Progenitor cell of endocrine pancreas (in vitro differentiated cells): ENCODE data around the gene SBK2. TPM values are rescaled to one million over a fixed set of nuclear protein-coding genes. Genes with fewer than 3 reads are reported as not detected.

ENCODE experiments used
- DNase-seq: peaks from one replicate; pipeline ENCODE4 v3.0.0; 2021; ENCODE audit warnings: low spot score; ENCODE audit not compliant: unreplicated experiment
- H3K27ac Mint-ChIP-seq: 2 replicates; pipeline ENCODE4 v1.8.0; 2021; ENCODE audit warnings: mild to moderate bottlenecking, moderate library complexity, mixed read lengths
- H3K27me3 Mint-ChIP-seq: 2 replicates; pipeline ENCODE4 v1.8.0; 2021; ENCODE audit warnings: mixed read lengths
- H3K36me3 Mint-ChIP-seq: 2 replicates; pipeline ENCODE4 v1.8.0; 2022; ENCODE audit warnings: mixed read lengths; ENCODE audit not compliant: insufficient read depth
- H3K4me1 Mint-ChIP-seq: 2 replicates; pipeline ENCODE4 v1.8.0; 2021; ENCODE audit warnings: low read depth, mixed read lengths
- H3K4me3 Mint-ChIP-seq: 2 replicates; pipeline ENCODE4 v1.8.0; 2021; ENCODE audit warnings: low read depth, mild to moderate bottlenecking, moderate library complexity, mixed read lengths
- H3K9me3 Mint-ChIP-seq: 2 replicates; pipeline ENCODE4 v1.8.0; 2021; ENCODE audit warnings: low read depth, mixed read lengths
- total RNA-seq: library from RNA; stranded (reverse); gene quantifications from 2 replicates; pipeline ENCODE4 v1.2.1, GENCODE V29; 2021
- TF ChIP-seq, protein P1 (sequence below): fragments of 200-600 bp; sonication (generic); IDR thresholded peaks from one replicate; pipeline ENCODE4 v1.5.0; 2021; ENCODE audit warnings: antibody characterized with exemption, mild to moderate bottlenecking; ENCODE audit not compliant: unreplicated experiment

Gene SBK2
- total RNA-seq, 1 donor from 2014 or later = 2.3 TPM

DNA sequence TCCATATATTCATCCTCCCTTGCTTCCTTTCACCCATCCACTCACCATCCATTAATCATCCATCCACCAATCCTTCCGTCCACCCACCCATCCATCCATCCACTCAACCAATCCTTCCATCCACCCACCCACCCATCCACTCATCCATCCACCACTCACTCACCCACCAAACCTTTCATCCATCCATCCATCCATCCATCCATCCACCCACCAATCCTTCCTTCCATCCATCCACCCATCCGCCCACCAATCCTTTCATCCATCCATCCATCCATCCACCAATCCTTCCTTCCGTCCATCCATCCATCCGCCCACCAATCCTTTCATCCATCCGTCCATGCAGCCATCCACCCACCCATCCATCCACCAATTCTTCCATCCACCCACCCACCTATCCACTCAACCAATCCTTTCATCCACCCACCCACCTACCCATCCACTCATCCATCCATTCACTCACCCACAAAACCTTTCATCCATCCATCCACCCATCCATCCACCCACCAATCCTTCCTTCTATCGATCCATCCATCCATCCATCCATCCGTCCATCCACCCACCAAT, 5.4 kb upstream of the SBK2 start:
- Mint-ChIP-seq H3K36me3 (no peaks in the 10 kb centered on the region), H3K27me3 (peaks cover 20% of the 10 kb centered on the region), H3K4me3 (no peak overlapping the region), H3K4me1 (peaks cover 4% of the 10 kb centered on the region), H3K27ac (no peak overlapping the region), H3K9me3 (peaks cover 4% of the 10 kb centered on the region)
- no peak for DNase-seq
- TF ChIP-seq, protein P1, sequence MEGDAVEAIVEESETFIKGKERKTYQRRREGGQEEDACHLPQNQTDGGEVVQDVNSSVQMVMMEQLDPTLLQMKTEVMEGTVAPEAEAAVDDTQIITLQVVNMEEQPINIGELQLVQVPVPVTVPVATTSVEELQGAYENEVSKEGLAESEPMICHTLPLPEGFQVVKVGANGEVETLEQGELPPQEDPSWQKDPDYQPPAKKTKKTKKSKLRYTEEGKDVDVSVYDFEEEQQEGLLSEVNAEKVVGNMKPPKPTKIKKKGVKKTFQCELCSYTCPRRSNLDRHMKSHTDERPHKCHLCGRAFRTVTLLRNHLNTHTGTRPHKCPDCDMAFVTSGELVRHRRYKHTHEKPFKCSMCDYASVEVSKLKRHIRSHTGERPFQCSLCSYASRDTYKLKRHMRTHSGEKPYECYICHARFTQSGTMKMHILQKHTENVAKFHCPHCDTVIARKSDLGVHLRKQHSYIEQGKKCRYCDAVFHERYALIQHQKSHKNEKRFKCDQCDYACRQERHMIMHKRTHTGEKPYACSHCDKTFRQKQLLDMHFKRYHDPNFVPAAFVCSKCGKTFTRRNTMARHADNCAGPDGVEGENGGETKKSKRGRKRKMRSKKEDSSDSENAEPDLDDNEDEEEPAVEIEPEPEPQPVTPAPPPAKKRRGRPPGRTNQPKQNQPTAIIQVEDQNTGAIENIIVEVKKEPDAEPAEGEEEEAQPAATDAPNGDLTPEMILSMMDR = no peak

- Mint-ChIP-seq H3K4me3 (no peak overlapping the region), H3K4me1 (peaks cover 2% of the 10 kb centered on the region), H3K27me3 (peaks cover 20% of the 10 kb centered on the region), H3K36me3 (no peaks in the 10 kb centered on the region), H3K9me3 (peaks cover 4% of the 10 kb centered on the region), H3K27ac (no peak overlapping the region)
- no peak for DNase-seq
- TF ChIP-seq, protein P1 = no peak
Observed at GRCh38 chr19:55541091-55541490, 4.2 kb upstream of the SBK2 start.

- peaks cover 4% of the 10 kb centered on the region for H3K9me3 Mint-ChIP-seq
- DNase-seq = no peak
- no peak overlapping the region for H3K27ac Mint-ChIP-seq
- TF ChIP-seq, protein P1 = no peak
- peaks cover 15% of the 10 kb centered on the region for H3K27me3 Mint-ChIP-seq
- no peak overlapping the region for H3K4me3 Mint-ChIP-seq
- peaks cover 2% of the 10 kb centered on the region for H3K4me1 Mint-ChIP-seq
- no peaks in the 10 kb centered on the region for H3K36me3 Mint-ChIP-seq
Observed at GRCh38 chr19:55540619-55541018, 3.7 kb upstream of the SBK2 start.

DNA sequence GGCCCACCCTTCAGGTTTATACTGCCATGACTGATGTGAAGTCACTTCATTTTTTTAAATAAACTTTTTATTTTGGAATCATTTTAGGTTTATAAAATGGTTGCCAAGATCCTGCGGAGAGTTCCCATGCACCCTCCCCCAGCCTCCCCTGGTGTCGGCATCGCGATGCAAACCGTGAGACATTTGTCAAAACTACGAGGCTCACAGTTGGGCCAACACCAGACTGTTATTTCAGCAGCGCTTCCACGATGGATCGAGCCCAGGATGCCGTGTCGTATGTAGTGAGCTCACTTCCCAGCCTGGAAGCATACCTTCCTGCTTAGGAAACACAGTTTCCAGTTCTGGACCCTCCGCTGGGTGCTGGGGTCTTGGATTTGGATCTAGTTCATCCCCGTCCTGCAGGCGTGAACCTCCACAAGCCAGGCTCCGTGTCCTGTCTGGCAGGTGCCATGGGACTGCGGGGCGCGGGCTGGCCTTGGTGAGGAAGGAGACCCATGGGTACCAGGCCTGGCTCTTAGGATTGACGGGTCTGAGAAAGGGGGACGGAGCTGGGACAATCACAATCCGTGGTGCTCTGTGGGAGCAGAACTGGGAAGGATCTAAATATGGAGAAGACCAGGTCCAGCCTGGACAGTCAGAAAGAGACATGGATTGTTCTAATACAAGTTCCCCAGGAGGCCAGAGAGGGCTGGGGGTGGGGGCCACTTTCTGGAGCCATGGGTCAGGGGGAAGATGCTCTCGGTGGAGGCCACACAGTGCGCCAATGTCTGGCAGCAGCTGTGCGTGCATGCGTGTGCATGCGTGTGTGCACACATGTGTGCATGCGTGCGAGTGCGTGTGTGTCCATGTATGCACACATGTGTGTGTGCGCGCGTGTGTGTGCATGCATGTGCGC, 2.4 kb upstream of the SBK2 start:
- peaks cover 4% of the 10 kb centered on the region for H3K9me3 Mint-ChIP-seq
- no peaks in the 10 kb centered on the region for H3K36me3 Mint-ChIP-seq
- no peaks in the 10 kb centered on the region for H3K4me1 Mint-ChIP-seq
- peak overlapping the region; percentile 76 for H3K27ac Mint-ChIP-seq
- DNase-seq = no peak
- no peak overlapping the region for H3K4me3 Mint-ChIP-seq
- TF ChIP-seq, protein P1 = no peak
- H3K27me3 Mint-ChIP-seq = peaks cover 9% of the 10 kb centered on the region

DNA sequence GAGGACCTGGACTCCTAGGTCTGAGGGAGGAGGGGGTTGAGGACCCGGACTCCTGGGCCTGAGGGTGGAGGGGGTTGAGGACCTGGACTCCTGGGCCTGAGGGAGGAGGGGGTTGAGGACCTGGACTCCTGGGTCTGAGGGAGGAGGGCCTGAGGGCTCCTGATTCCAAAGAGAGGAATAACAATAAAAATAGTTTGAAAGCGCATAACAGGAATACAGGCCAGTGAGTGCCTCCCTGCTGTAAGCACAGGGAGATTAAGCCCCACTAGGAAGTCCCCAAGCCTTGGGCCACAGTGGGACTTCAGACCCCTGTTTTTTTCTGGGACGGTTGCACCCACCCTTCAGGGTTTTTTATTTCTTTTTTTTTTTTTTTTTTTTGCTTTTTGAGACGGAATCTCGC, 1.2 kb upstream of the SBK2 start:
- H3K27ac Mint-ChIP-seq = no peak overlapping the region
- no peak overlapping the region for H3K4me3 Mint-ChIP-seq

More for the DNA sequence above, 1.2 kb upstream of the SBK2 start:
- Mint-ChIP-seq H3K9me3 (no peaks in the 10 kb centered on the region), H3K36me3 (no peaks in the 10 kb centered on the region), H3K4me1 (no peaks in the 10 kb centered on the region), H3K27me3 (peaks cover 5% of the 10 kb centered on the region)
- DNase-seq = no peak
- TF ChIP-seq, protein P1 = no peak
